GM10248 (cell line): ENCODE measurements around the gene ATP8B3.

Experiments used
- CTCF ChIA-PET: fragments of 300-600 bp; sonication (Branson Sonifier 250); formaldehyde crosslinking; extraction: SDS; loops from one replicate; lab custom pipeline; 2021; ENCODE audit warnings: antibody characterized with exemption; lab: Yijun Ruan, JAX
- POLR2A ChIA-PET: fragments of 350-650 bp; sonication (Branson Sonifier 250); formaldehyde crosslinking; extraction: SDS; loops from one replicate; lab custom pipeline; 2020; ENCODE audit warnings: antibody characterized with exemption; lab: Yijun Ruan, JAX
- DNase-seq: peaks from one replicate; pipeline ENCODE4 v3.0.0; 2012; ENCODE audit errors: extremely low spot score
- TF ChIP-seq, protein P1 (sequence below): IDR thresholded peaks from 2 replicates; pipeline ENCODE4 v1.5.1; 2012; ENCODE audit warnings: mild to moderate bottlenecking, low read depth; ENCODE audit errors: extremely low read depth, missing control alignments, control extremely low read depth

The ATP8B3 gene

DNA sequence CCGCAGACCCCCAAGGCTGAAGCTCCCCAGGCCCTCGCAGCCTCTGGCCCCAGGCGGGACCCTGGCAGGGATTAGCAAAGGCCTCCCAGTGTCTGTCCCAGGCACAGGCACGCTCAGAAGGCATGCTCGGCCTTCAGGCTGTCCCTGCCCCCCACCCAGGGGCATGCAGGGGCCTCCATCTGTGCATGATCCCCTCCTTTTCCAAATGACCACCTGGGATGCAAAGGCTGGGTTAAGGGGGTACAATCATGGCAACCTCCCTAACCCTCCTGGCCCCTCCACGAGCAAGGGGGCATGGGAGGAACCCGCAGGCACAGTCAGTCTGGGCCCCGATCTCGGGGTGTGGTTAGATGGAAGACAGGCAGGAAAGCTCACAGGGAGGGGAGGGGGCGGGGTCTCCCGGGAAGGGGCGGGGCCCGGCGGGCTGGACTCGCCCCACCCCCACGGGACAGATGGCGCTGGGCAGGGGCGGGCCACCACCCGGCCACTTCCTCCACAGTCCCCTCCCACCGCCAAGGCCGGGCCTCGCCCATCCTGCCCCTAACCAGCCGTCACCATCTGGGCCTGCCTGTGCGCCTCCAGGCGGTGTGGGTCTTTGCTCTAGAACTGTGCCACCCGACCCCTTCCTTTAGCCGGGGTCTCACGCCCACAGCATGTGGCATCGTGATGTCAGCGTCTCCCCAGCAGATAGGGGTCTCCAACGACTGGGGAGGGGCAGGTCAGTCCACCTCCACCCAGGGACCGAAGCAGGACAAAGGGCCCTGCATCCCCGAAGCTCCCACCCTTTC, 43.2 kb upstream of the ATP8B3 start:
- peak; percentile 93 for DNase-seq
- CTCF ChIA-PET: interaction anchor here (1.1 to 1.4 kb wide), 2 partner anchors 18 to 29 kb away, joined by 3 to 4 read pairs; no protein-coding TSS in a partner anchor
- TF ChIP-seq, protein P1, sequence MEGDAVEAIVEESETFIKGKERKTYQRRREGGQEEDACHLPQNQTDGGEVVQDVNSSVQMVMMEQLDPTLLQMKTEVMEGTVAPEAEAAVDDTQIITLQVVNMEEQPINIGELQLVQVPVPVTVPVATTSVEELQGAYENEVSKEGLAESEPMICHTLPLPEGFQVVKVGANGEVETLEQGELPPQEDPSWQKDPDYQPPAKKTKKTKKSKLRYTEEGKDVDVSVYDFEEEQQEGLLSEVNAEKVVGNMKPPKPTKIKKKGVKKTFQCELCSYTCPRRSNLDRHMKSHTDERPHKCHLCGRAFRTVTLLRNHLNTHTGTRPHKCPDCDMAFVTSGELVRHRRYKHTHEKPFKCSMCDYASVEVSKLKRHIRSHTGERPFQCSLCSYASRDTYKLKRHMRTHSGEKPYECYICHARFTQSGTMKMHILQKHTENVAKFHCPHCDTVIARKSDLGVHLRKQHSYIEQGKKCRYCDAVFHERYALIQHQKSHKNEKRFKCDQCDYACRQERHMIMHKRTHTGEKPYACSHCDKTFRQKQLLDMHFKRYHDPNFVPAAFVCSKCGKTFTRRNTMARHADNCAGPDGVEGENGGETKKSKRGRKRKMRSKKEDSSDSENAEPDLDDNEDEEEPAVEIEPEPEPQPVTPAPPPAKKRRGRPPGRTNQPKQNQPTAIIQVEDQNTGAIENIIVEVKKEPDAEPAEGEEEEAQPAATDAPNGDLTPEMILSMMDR: no peak
- POLR2A ChIA-PET: interaction anchor here (0.5 to 0.6 kb wide), 3 partner anchors 9 to 75 kb away, joined by 3 read pairs; no protein-coding TSS in a partner anchor

DNA sequence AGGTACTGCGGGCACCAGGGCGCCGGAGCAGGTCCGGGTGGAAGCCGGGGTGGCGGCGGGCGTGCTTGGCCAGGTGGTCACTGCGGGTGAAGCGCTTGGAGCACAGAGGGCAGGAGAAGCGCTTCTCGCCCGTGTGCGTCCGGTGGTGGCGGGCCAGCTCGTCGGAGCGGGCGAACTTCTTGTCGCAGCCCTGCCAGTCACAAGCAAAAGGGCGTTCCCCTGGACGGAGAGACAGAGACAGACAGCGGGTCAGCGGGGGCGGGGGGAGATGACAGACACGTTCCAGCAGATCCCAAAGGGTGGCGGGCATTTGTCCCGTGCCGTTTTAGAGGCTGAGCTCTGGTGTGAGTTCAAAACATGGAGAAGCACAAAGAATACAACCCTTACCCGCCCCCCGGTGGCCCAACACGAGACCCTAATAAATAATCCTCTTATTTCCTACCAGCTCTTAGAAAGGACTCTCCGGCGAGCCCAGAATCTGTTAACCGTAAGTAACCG, 42.5 kb upstream of the ATP8B3 start:
- ChIA-PET POLR2A (interaction anchor here (0.6 kb wide), 2 partner anchors 16 to 75 kb away, joined by 3 read pairs; no protein-coding TSS in a partner anchor), CTCF (interaction anchor here (1.4 kb wide), 2 partner anchors 29 to 42 kb away, joined by 3 to 4 read pairs; no protein-coding TSS in a partner anchor)
- DNase-seq: no peak

DNA sequence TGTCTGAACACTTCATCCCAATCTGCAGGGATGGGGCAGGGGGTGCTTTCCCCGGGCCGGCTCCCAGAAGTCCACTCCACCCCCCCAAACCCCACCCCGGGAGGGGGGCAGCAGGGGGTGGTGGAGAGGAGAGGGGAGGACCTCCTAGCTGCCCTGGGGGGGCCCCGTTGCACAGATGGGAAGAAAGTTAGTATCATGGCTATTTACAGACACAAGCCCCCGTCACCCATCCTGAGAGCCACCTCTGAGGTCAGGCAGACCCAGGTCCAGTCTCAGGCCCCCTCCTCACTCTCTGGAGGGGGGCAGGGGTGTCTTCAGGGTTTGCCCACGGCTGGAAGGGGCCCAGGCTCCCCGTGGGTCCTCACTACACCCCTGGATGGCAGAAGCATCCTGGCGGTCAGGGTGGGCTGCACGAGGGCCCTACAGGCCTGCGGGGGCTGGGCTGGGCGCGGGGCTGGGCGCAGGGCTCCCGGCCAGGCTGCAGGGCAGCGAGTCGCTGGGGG, 42.0 kb upstream of the ATP8B3 start:
- no peak for DNase-seq
- CTCF ChIA-PET: interaction anchor here (1.3 to 1.6 kb wide), 5 partner anchors 13 to 588 kb away, joined by 3 to 4 read pairs (median 3); no protein-coding TSS in a partner anchor
- TF ChIP-seq, protein P1: no peak
- POLR2A ChIA-PET: no interaction called here

More for the DNA sequence above, 42.5 kb upstream of the ATP8B3 start:
- TF ChIP-seq, protein P1: no peak

DNA sequence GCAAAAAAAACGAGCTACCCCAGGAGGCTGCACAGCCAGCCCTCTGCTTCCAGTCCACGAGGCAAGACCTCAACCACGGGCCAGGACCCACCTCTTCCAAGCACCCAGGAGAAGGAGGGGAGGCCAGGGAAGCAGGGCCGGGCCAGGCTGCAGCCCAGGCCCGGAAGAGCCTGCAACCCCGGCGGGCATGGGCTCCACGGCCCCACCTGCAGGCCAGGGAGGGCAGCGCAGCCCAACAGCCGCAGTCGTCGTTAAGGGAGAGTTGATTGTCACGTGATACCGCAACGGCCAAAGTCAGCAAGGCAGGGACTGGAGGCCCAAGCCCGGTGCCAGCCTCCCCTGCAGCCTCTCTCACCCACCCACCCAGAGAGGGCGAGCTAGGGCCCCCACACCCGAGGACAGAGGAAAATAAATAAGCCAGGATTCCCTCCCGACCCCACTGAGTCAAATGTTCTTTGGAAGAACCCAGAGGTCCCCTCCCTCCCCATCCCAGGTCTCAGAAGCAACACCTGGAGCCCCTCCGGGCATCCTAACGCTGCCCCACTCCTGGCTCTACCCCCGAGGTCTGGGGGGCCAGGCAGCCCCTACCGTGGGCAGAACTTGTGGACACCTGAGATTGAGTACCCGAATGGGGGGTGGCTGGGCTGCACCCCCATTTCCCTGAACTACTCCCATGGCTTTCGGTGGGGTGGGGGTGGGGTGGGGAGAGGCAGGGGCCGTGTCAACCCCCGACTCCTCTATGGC, 41.4 kb upstream of the ATP8B3 start:
- CTCF ChIA-PET: interaction anchor here (0.7 to 1.6 kb wide), 6 partner anchors 13 to 587 kb away, joined by 3 to 4 read pairs (median 3); no protein-coding TSS in a partner anchor

DNA sequence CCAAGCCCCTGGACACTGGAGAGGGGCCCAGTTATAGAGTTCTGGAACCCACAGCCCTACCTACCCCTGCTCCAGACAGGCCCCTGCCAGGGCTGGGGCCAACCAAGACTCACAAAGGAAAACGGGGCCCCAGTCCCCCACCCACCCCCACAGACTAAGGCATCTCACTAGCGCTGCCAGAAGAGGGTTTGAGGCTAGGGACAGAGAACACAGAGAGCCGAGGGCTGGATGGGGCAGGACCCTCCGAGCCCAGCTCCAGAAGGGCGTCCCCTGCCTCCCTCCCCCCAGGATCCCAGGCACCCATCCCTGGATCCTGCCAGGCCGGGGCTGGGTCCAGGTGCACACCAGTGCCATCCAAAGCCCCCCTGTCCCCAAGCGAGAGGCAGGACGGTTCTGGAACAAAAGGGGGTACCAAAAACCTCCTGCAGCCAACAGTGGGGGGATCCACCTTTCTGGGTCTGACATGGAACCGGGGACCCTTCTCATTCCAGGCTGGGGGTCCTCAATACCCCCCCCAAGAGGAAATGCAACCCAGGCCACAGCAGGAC, 40.6 kb upstream of the ATP8B3 start:
- CTCF ChIA-PET: interaction anchor here (0.7 to 1.6 kb wide), 5 partner anchors 12 to 586 kb away, joined by 3 to 4 read pairs (median 3); no protein-coding TSS in a partner anchor
- TF ChIP-seq, protein P1: no peak
- DNase-seq: no peak
- POLR2A ChIA-PET: interaction anchor here (0.5 kb wide), 1 partner anchor 22 kb away, joined by 5 read pairs; no protein-coding TSS in a partner anchor

More for the DNA sequence above, 41.4 kb upstream of the ATP8B3 start:
- TF ChIP-seq, protein P1: peak; percentile 99
- POLR2A ChIA-PET: no interaction called here
- DNase-seq: peak; percentile 86
